Caco-2 (cell line): Measurements from ENCODE around the gene BPIFB6. TPM values are rescaled to one million over a fixed set of nuclear protein-coding genes. Genes with fewer than 3 reads are reported as not detected.

Source experiments
- BruUV-seq: library from RNA; stranded (reverse); fragments of 400-500 nt; replicated peaks from 2 replicates; lab custom pipeline; 2021; lab: Mats Ljungman, UMichigan
- CTCF ChIA-PET: fragments of 300-600 bp; sonication (Branson Sonifier 250); formaldehyde crosslinking; loops from one replicate; lab custom pipeline; 2022; ENCODE audit warnings: antibody characterized with exemption; lab: Charles Lee
- POLR2A ChIA-PET: fragments of 300-600 bp; sonication (Branson Sonifier 250); formaldehyde crosslinking; loops from one replicate; lab custom pipeline; 2022; ENCODE audit warnings: antibody characterized with exemption; lab: Charles Lee
- DNase-seq, 2 experiments: peaks; one replicate each; pipeline versions ENCODE4 v3.0.0 to v3.0.0-alpha.2; 2020 to 2022
- H3K27me3 ChIP-seq: replicated peaks from 2 replicates; pipeline ENCODE4 v1.6.0; 2011; ENCODE audit warnings: low read length; ENCODE audit not compliant: control insufficient read depth, insufficient read depth
- H3K36me3 ChIP-seq: 2 replicates; pipeline ENCODE4 v1.5.1; 2011; ENCODE audit warnings: low read length; ENCODE audit not compliant: control insufficient read depth, insufficient read depth
- H3K4me1 ChIP-seq: fragments of 250-450 bp; sonication (Bioruptor Pico); 2 replicates; pipeline ENCODE4 v1.5.1; 2020; ENCODE audit warnings: mild to moderate bottlenecking
- H3K4me3 ChIP-seq: 2 replicates; pipeline ENCODE4 v1.5.1; 2011; ENCODE audit warnings: low read depth, mild to moderate bottlenecking, control low read depth, low read length
- H3K9me3 ChIP-seq: fragments of 250-450 bp; sonication (Bioruptor Pico); 2 replicates; pipeline ENCODE4 v1.5.1; 2020; ENCODE audit warnings: mild to moderate bottlenecking, moderate library complexity
- H3K27ac Mint-ChIP-seq: one replicate; pipeline ENCODE4 v1.8.0; 2022; ENCODE audit warnings: mixed read lengths; ENCODE audit not compliant: unreplicated experiment
- H3K27me3 Mint-ChIP-seq: one replicate; pipeline ENCODE4 v1.8.0; 2022; ENCODE audit warnings: mixed read lengths; ENCODE audit not compliant: insufficient read depth, unreplicated experiment
- H3K36me3 Mint-ChIP-seq: one replicate; pipeline ENCODE4 v1.8.0; 2022; ENCODE audit warnings: mild to moderate bottlenecking, mixed read lengths; ENCODE audit not compliant: insufficient read depth, unreplicated experiment
- H3K4me1 Mint-ChIP-seq: one replicate; pipeline ENCODE4 v1.8.0; 2022; ENCODE audit warnings: low read depth, mixed read lengths; ENCODE audit not compliant: unreplicated experiment
- H3K4me3 Mint-ChIP-seq: one replicate; pipeline ENCODE4 v1.8.0; 2022; ENCODE audit warnings: mild to moderate bottlenecking, moderate library complexity, mixed read lengths; ENCODE audit not compliant: unreplicated experiment
- H3K9me3 Mint-ChIP-seq: one replicate; pipeline ENCODE4 v1.8.0; 2022; ENCODE audit warnings: mixed read lengths; ENCODE audit not compliant: unreplicated experiment
- intact Hi-C: fragments of 100-400 bp; cut with micrococcal nuclease; formaldehyde crosslinking; loops from one replicate; pipeline ENCODE4 v1.10.0; 2022; ENCODE audit not compliant: unreplicated experiment
- total RNA-seq: library from RNA; stranded (reverse); gene quantifications from 2 replicates; pipeline ENCODE4 v1.2.3, GENCODE V29; 2022
- TF ChIP-seq, protein P1 (sequence below), 2 experiments: fragments of 200-600 bp in 1 of 2; IDR thresholded peaks; 1 replicate in 1 of 2; 2 replicates in 1 of 2; pipeline versions ENCODE4 v1.5.1 to v1.8.0; 2011 to 2022; ENCODE audit warnings: antibody characterized with exemption in 1 of 2, control low read depth in 1 of 2, inconsistent platforms in 1 of 2, low read depth in 1 of 2, low read length in 1 of 2, mild to moderate bottlenecking in 1 of 2, moderate library complexity in 1 of 2; ENCODE audit not compliant: insufficient read depth in 1 of 2, severe bottlenecking in 1 of 2, unreplicated experiment in 1 of 2

Gene BPIFB6
- total RNA-seq, 1 experiment from 2014 or later: not detected

DNA sequence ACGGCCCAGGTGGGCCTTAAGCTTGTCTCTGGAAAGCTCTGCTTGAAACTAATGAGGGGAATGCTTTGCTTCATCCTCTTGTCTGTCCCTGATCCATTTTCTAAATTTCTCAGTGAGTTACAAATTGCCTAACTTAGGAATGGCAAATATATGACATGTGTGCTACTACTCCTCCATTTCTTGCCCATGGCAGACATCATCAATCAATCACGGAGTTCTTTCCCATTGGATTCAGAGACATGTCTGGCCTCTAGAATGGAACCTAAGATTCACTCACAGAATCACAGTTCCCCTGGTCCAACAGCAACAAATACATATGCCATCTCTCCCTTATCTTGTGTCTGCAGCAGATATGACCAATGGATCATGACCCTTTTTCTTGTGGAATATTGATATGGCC, 41.4 kb downstream of the BPIFB6 start:
- H3K27me3 ChIP-seq: no peaks in the 10 kb centered on the region; the same call in 1 of the 2 replicates
- H3K4me3 Mint-ChIP-seq: no peak overlapping the region

DNA sequence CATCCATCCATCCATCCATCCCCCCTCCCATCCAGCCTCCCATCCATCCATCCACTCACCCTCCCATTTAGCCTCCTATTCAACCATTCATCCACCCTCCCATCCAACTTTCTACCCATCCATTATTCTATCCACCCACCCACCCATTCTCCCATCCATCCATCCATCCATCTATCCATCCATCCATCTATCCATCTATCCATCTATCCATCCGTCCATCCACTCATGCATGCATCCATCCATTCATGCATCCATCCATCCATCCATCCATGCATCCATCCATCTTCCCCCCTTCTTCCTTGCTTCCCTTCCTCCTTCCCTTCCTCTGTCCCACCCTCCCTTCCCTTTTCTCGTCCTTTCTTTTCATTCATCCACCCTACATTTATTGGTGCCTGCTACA, 43.2 kb downstream of the BPIFB6 start:
- H3K27ac Mint-ChIP-seq: no peak overlapping the region
- H3K4me3 Mint-ChIP-seq: no peak overlapping the region
- CTCF ChIA-PET: no interaction called here
- no peak overlapping the region for H3K4me3 ChIP-seq
- TF ChIP-seq, protein P1, sequence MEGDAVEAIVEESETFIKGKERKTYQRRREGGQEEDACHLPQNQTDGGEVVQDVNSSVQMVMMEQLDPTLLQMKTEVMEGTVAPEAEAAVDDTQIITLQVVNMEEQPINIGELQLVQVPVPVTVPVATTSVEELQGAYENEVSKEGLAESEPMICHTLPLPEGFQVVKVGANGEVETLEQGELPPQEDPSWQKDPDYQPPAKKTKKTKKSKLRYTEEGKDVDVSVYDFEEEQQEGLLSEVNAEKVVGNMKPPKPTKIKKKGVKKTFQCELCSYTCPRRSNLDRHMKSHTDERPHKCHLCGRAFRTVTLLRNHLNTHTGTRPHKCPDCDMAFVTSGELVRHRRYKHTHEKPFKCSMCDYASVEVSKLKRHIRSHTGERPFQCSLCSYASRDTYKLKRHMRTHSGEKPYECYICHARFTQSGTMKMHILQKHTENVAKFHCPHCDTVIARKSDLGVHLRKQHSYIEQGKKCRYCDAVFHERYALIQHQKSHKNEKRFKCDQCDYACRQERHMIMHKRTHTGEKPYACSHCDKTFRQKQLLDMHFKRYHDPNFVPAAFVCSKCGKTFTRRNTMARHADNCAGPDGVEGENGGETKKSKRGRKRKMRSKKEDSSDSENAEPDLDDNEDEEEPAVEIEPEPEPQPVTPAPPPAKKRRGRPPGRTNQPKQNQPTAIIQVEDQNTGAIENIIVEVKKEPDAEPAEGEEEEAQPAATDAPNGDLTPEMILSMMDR (IDR thresholded peaks at IDR 0.05; ENCODE audit: insufficient read depth in 1 of 2, low read depth in 1 of 2, low read length in 1 of 2, severe bottlenecking in 1 of 2, unreplicated experiment in 1 of 2): no peak
- H3K36me3 Mint-ChIP-seq: no peaks in the 10 kb centered on the region
- peaks cover 20% of the 10 kb centered on the region for H3K27me3 Mint-ChIP-seq
- H3K27me3 ChIP-seq: no peaks in the 10 kb centered on the region
- no TSS peak for BruUV-seq
- no peaks in the 10 kb centered on the region for H3K4me1 Mint-ChIP-seq
- no peaks in the 10 kb centered on the region for H3K9me3 Mint-ChIP-seq
- no peak for DNase-seq
- H3K36me3 ChIP-seq: no peaks in the 10 kb centered on the region
- no peaks in the 10 kb centered on the region; the same call in 1 of the 2 replicates for H3K4me1 ChIP-seq
- POLR2A ChIA-PET: no interaction called here
- intact Hi-C loops: no loop called here
- no peaks in the 10 kb centered on the region for H3K9me3 ChIP-seq

More for the DNA sequence above, 41.4 kb downstream of the BPIFB6 start:
- intact Hi-C loops: no loop called here
- H3K36me3 ChIP-seq: no peaks in the 10 kb centered on the region
- H3K4me1 ChIP-seq: no peaks in the 10 kb centered on the region; the same call in 1 of the 2 replicates
- peaks cover 20% of the 10 kb centered on the region for H3K27me3 Mint-ChIP-seq
- no peaks in the 10 kb centered on the region for H3K9me3 ChIP-seq
- no peaks in the 10 kb centered on the region for H3K36me3 Mint-ChIP-seq
- no peak overlapping the region for H3K27ac Mint-ChIP-seq
- TF ChIP-seq, protein P1 (IDR thresholded peaks at IDR 0.05; ENCODE audit: insufficient read depth in 1 of 2, low read depth in 1 of 2, low read length in 1 of 2, severe bottlenecking in 1 of 2, unreplicated experiment in 1 of 2): no peak
- CTCF ChIA-PET: interaction anchor here (1.2 kb wide), 1 partner anchor 23 kb away, joined by 4 read pairs; no protein-coding TSS in a partner anchor
- no peaks in the 10 kb centered on the region for H3K9me3 Mint-ChIP-seq
- H3K4me1 Mint-ChIP-seq: no peaks in the 10 kb centered on the region
- H3K4me3 ChIP-seq: no peak overlapping the region
- POLR2A ChIA-PET: no interaction called here
- BruUV-seq: no TSS peak
- DNase-seq: no peak

DNA sequence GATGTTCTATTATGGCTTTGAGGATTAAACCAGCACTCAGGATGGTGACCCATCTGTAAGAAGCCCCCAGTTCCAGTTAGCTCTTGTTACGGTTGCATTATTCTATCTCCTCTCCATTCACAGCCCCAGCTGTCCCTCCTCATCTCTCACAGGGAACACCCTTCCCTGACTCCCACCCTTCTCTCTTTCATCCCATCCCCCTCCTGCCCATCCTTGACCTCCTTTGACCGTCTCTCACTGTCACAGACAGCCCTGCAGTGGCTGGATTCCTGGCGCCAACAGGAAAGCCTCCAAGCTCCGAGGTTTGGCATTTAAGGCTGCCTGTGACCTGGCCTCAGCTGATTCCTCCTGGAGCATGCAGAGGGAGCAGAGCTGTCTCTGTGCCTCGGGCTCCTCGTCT, 43.8 kb downstream of the BPIFB6 start:
- BruUV-seq: no TSS peak
- Mint-ChIP-seq H3K9me3 (no peaks in the 10 kb centered on the region), H3K27ac (no peak overlapping the region), H3K4me1 (no peaks in the 10 kb centered on the region), H3K36me3 (no peaks in the 10 kb centered on the region), H3K4me3 (no peak overlapping the region), H3K27me3 (peaks cover 20% of the 10 kb centered on the region)
- H3K4me1 ChIP-seq: no peaks in the 10 kb centered on the region; the same call in 1 of the 2 replicates
- intact Hi-C loops: no loop called here
- DNase-seq: no peak
- no peak overlapping the region for H3K4me3 ChIP-seq
- POLR2A ChIA-PET: no interaction called here
- TF ChIP-seq, protein P1 (IDR thresholded peaks at IDR 0.05; ENCODE audit: insufficient read depth in 1 of 2, low read depth in 1 of 2, low read length in 1 of 2, severe bottlenecking in 1 of 2, unreplicated experiment in 1 of 2): no peak
- no peaks in the 10 kb centered on the region for H3K36me3 ChIP-seq
- CTCF ChIA-PET: no interaction called here
- no peaks in the 10 kb centered on the region for H3K27me3 ChIP-seq
- no peaks in the 10 kb centered on the region for H3K9me3 ChIP-seq
